Pancreas (tissue), 10 donors: ENCODE results near the gene SLC5A11. TPM values are rescaled to one million over a fixed set of nuclear protein-coding genes. Genes with fewer than 3 reads are reported as not detected.

ENCODE experiments used
- ATAC-seq, 4 donors: fragments of 200-7000 bp; cut with Tn5 transposase; one replicate each; pipeline versions ENCODE4 v1.8.0 to v1.9.1; 2020; ENCODE audit warnings: mild to moderate bottlenecking in 4 of 4, moderate library complexity in 4 of 4
- DNase-seq, 6 donors: peaks; one replicate each; pipeline ENCODE4 v3.0.0-alpha.2; 2020
- FAIRE-seq: peaks from 2 replicates; lab custom pipeline; 2012; peaks lifted over from hg19 to GRCh38; lab: Jason Lieb, UNC
- H3K27ac ChIP-seq, 4 donors: fragments of 200-600 bp; sonication (generic); 1 replicate in 3 of 4; 2 replicates in 1 of 4; pipeline versions ENCODE4 v1.5.0 to v1.8.0; 2020
- H3K27me3 ChIP-seq, 4 donors: fragments of 200-600 bp; one replicate each; pipeline ENCODE4 v1.8.0; 2021
- H3K36me3 ChIP-seq, 3 donors: fragments of 200-600 bp; sonication (generic) in 1 of 3; one replicate each; pipeline versions ENCODE4 v1.5.0 to v1.8.0; 2020 to 2021
- H3K4me1 ChIP-seq, 3 donors: fragments of 200-600 bp; one replicate each; pipeline ENCODE4 v1.8.0; 2021
- H3K4me3 ChIP-seq, 4 donors: fragments of 200-600 bp; sonication (generic) in 2 of 4; one replicate each; pipeline versions ENCODE4 v1.5.0 to v1.8.0; 2020 to 2021
- H3K9me3 ChIP-seq, 4 donors: fragments of 200-600 bp; one replicate each; pipeline ENCODE4 v1.8.0; 2021
- WGBS, 2 donors: extraction: QIAGEN DNeasy Blood & Tissue Kit; methylation state at CpG; one replicate each; pipeline ENCODE4 v1.1.7; 2013; 5-methylcytosine and 5-hydroxymethylcytosine counted together
- intact Hi-C, 3 donors: fragments of 100-400 bp; cut with DNase I; formaldehyde crosslinking; loops; one replicate each; pipeline versions ENCODE4 v1.11.1 to v1.14.2; 2022
- polyA plus RNA-seq, 2 donors: library from polyadenylated mRNA; stranded (reverse); fragments of 200-250 nt; gene quantifications; one replicate each; pipeline ENCODE4 v1.2.3, GENCODE V29; 2013
- total RNA-seq, 6 donors: library from RNA; stranded (reverse); fragmentation: NEBNext Ultra II Directional in 4 of 6; extraction: Animal tissue kit (Norgen Biotek cat#: 25700) in 4 of 6; gene quantifications; one replicate each; pipeline versions ENCODE4 v1.2.1 to v1.2.4, GENCODE V29; 2021 to 2023
- TF ChIP-seq, protein P1 (sequence below), 4 donors: fragments of 200-600 bp; sonication (generic) in 3 of 4; IDR thresholded peaks; one replicate each; pipeline versions ENCODE4 v1.5.0 to v1.8.0; 2021; ENCODE audit warnings: antibody characterized with exemption in 4 of 4
- donor health status: healthy with polysubstance abuse.
- donor health status: DM: no; HTN: no; CAD: no; lungs with moderate emphysema.
- donor health status: DM: no; HTN: no; CAD: no.
- donor health status: control.
- donor health status: control.
- donor health status: Bipolar disorder and iron deficiency.
- donor health status: DM: yes; HTN: yes; CAD: no.
- donor health status: DM: no; HTN: no; CAD: no.
- donor health status: DM: no; HTN: no; CAD: no.
- donor health status: DM: yes; HTN: yes; CAD: no.

Gene SLC5A11
- total and polyA plus RNA-seq, 8 donors, result 0.08 to 1.0 (median 0.25) TPM; not detected in 2

DNA sequence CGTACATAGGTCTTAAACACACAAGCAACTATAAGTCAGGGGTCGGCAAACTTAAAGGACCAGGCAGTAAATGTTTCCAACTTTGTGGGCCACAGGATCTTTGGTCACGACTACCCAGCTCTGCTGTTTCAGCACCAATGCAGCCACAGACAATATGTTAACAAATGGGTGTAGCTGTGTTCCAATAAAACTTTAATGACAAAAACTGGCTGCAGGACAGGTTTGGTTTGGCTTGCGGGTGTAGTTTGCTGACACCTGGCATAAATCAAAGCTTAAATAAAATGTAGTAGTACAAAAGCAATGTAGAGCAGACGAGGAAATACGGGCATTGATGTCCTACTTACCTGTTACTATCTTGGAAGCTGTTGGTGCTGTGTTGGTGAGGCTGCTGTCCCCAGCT, 84.7 kb downstream of the SLC5A11 start:
- FAIRE-seq, result no peak
- ATAC-seq, result no peak
- H3K4me3 ChIP-seq, result no peak overlapping the region
- WGBS, 2 donors, result 91 to 96% methylated on average over 6 of the region's 6 CpGs
- intact Hi-C loops, result no loop called here
- TF ChIP-seq, protein P1, sequence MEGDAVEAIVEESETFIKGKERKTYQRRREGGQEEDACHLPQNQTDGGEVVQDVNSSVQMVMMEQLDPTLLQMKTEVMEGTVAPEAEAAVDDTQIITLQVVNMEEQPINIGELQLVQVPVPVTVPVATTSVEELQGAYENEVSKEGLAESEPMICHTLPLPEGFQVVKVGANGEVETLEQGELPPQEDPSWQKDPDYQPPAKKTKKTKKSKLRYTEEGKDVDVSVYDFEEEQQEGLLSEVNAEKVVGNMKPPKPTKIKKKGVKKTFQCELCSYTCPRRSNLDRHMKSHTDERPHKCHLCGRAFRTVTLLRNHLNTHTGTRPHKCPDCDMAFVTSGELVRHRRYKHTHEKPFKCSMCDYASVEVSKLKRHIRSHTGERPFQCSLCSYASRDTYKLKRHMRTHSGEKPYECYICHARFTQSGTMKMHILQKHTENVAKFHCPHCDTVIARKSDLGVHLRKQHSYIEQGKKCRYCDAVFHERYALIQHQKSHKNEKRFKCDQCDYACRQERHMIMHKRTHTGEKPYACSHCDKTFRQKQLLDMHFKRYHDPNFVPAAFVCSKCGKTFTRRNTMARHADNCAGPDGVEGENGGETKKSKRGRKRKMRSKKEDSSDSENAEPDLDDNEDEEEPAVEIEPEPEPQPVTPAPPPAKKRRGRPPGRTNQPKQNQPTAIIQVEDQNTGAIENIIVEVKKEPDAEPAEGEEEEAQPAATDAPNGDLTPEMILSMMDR (IDR thresholded peaks at IDR 0.05), result no peak
- no peaks in the 10 kb centered on the region for H3K9me3 ChIP-seq
- no peak for DNase-seq
- no peaks in the 10 kb centered on the region for H3K27me3 ChIP-seq
- no peaks in the 10 kb centered on the region for H3K4me1 ChIP-seq
- H3K27ac ChIP-seq, result no peak overlapping the region
- peaks cover 0 to 46% (median 16%) of the 10 kb centered on the region in 3 donors for H3K36me3 ChIP-seq

GRCh38 chr16:24931091-24931490, 85.3 kb downstream of the SLC5A11 start:
- TF ChIP-seq, protein P1 (IDR thresholded peaks at IDR 0.05), result no peak
- H3K27me3 ChIP-seq, result no peaks in the 10 kb centered on the region
- H3K9me3 ChIP-seq, result no peaks in the 10 kb centered on the region
- H3K4me3 ChIP-seq, result no peak overlapping the region
- DNase-seq (no peak), ATAC-seq (no peak), FAIRE-seq (no peak)
- no peaks in the 10 kb centered on the region for H3K4me1 ChIP-seq
- H3K27ac ChIP-seq, result no peak overlapping the region
- peaks cover 0 to 47% (median 16%) of the 10 kb centered on the region in 3 donors for H3K36me3 ChIP-seq
- intact Hi-C loops, result no loop called here
- 95 to 97% methylated on average over 12 of the region's 12 CpGs for WGBS, 2 donors

GRCh38 chr16:24935336-24935735, 89.6 kb downstream of the SLC5A11 start:
- ATAC-seq (no peak), DNase-seq (no peak), FAIRE-seq (no peak)
- H3K27me3 ChIP-seq, result no peaks in the 10 kb centered on the region
- WGBS, 2 donors, result 86% methylated on average over 6 of the region's 6 CpGs
- intact Hi-C loops, result no loop called here
- no peaks in the 10 kb centered on the region for H3K9me3 ChIP-seq
- no peak overlapping the region for H3K4me3 ChIP-seq
- H3K36me3 ChIP-seq, result peaks cover 0 to 45% (median 15%) of the 10 kb centered on the region in 3 donors
- no peaks in the 10 kb centered on the region for H3K4me1 ChIP-seq
- TF ChIP-seq, protein P1 (IDR thresholded peaks at IDR 0.05), result no peak
- no peak overlapping the region for H3K27ac ChIP-seq

GRCh38 chr16:24936151-24936550, 90.4 kb downstream of the SLC5A11 start:
- TF ChIP-seq, protein P1 (IDR thresholded peaks at IDR 0.05), result no peak
- Histone ChIP-seq H3K9me3 (no peaks in the 10 kb centered on the region), H3K36me3 (peaks cover 0 to 43% (median 18%) of the 10 kb centered on the region in 3 donors), H3K27me3 (no peaks in the 10 kb centered on the region), H3K4me3 (no peak overlapping the region), H3K27ac (no peak overlapping the region), H3K4me1 (no peaks in the 10 kb centered on the region)
- ATAC-seq, result no peak
- whole genome bisulfite sequencing, 2 donors, result 82 to 96% methylated on average over 4 of the region's 4 CpGs
- DNase-seq, result no peak
- intact Hi-C loops, result no loop called here
- FAIRE-seq, result no peak

DNA sequence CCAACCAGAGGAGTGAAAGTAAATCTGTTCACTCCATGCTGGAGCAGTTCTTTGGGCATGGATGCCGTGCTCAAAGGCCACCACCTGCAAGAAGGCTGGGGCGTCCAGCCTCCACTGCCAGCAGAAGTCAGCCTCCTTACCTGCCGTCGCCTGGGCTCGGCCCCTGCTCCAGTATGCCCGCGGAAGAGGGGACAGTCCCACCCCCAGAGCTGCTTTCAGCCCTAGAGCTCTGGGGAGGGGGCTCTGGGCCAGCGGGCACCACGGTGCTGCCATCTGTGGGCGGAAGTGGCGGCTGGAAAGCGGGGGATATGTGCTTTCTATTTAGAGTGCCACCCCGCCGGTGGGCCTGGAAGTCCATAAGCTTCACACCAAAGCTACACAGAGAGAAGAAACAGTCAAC, 93.5 kb downstream of the SLC5A11 start:
- ATAC-seq, result no peak
- TF ChIP-seq, protein P1 (IDR thresholded peaks at IDR 0.05), result no peak

More for the DNA sequence above, 93.5 kb downstream of the SLC5A11 start:
- FAIRE-seq, result no peak
- 93 to 94% methylated on average over 13 to 14 of the region's 14 CpGs for WGBS, 2 donors
- no peaks in the 10 kb centered on the region for H3K27me3 ChIP-seq
- no peaks in the 10 kb centered on the region for H3K4me1 ChIP-seq
- no peaks in the 10 kb centered on the region for H3K9me3 ChIP-seq
- no peak for DNase-seq
- H3K27ac ChIP-seq, result no peak overlapping the region
- no peak overlapping the region for H3K4me3 ChIP-seq
- intact Hi-C loops, result no loop called here
- peaks cover 0 to 44% (median 17%) of the 10 kb centered on the region in 3 donors for H3K36me3 ChIP-seq
